WTC11 (cell line): ENCODE data around the gene FHOD3. TPM values are rescaled to one million over a fixed set of nuclear protein-coding genes. Genes with fewer than 3 reads are reported as not detected.

ENCODE experiments used
- ATAC-seq: fragments of 200-7000 bp; cut with Tn5 transposase; 2 replicates; pipeline ENCODE4 v1.10.0; 2021; ENCODE audit warnings: mild to moderate bottlenecking, moderate library complexity
- CTCF ChIA-PET: fragments of 300-600 bp; sonication (Branson Sonifier 250); formaldehyde crosslinking; loops from one replicate; lab custom pipeline; 2021; ENCODE audit warnings: antibody characterized with exemption; lab: Charles Lee
- POLR2A ChIA-PET: fragments of 350-600 bp; sonication (Branson Sonifier 250); formaldehyde crosslinking; loops from one replicate; lab custom pipeline; 2021; ENCODE audit warnings: antibody characterized with exemption; lab: Charles Lee
- DNase-seq: peaks from one replicate; pipeline ENCODE4 v3.0.0; 2021; ENCODE audit warnings: low spot score
- H3K27ac Mint-ChIP-seq: 2 replicates; pipeline ENCODE4 v1.8.0; 2021; ENCODE audit warnings: mixed read lengths
- H3K27me3 Mint-ChIP-seq: 2 replicates; pipeline ENCODE4 v1.8.0; 2021; ENCODE audit warnings: low read depth, mild to moderate bottlenecking, moderate library complexity, mixed read lengths
- H3K36me3 Mint-ChIP-seq: 2 replicates; pipeline ENCODE4 v1.8.0; 2021; ENCODE audit warnings: mixed read lengths
- H3K4me1 Mint-ChIP-seq: 2 replicates; pipeline ENCODE4 v1.8.0; 2022; ENCODE audit warnings: mixed read lengths
- H3K4me3 Mint-ChIP-seq: 2 replicates; pipeline ENCODE4 v1.8.0; 2021; ENCODE audit warnings: mild to moderate bottlenecking, moderate library complexity, mixed read lengths
- H3K9me3 Mint-ChIP-seq: 2 replicates; pipeline ENCODE4 v1.8.0; 2021; ENCODE audit warnings: mixed read lengths
- ATF1 ChIP-seq: sonication (generic); formaldehyde crosslinking; IDR thresholded peaks from 2 replicates; pipeline ENCODE4 v1.8.1; 2023; ENCODE audit warnings: mild to moderate bottlenecking, moderate library complexity, missing genetic modification reagents
- FOXK1 ChIP-seq: sonication (generic); formaldehyde crosslinking; IDR thresholded peaks from 2 replicates; pipeline ENCODE4 v1.8.0; 2022; ENCODE audit warnings: mild to moderate bottlenecking, moderate library complexity, missing genetic modification reagents
- GTF2I ChIP-seq: fragments of 250-450 bp; sonication (Bioruptor Pico); conservative IDR thresholded peaks from 2 replicates; pipeline ENCODE4 v1.4.0; 2021; ENCODE audit warnings: mild to moderate bottlenecking
- HMGA2 ChIP-seq: fragments of 250-450 bp; sonication (Bioruptor Pico); IDR thresholded peaks from 2 replicates; pipeline ENCODE4 v1.4.0; 2021; ENCODE audit warnings: mild to moderate bottlenecking, moderate library complexity
- NR1H2 ChIP-seq: sonication (generic); formaldehyde crosslinking; IDR thresholded peaks from 2 replicates; pipeline ENCODE4 v1.9.0; 2021; ENCODE audit warnings: mild to moderate bottlenecking, moderate library complexity, missing genetic modification reagents
- SMAD4 ChIP-seq: sonication (generic); formaldehyde crosslinking; IDR thresholded peaks from 2 replicates; pipeline ENCODE4 v1.8.0; 2022; ENCODE audit warnings: mild to moderate bottlenecking, missing genetic modification reagents
- SOX15 ChIP-seq: fragments of 250-450 bp; sonication (Bioruptor Pico); IDR thresholded peaks from 2 replicates; pipeline ENCODE4 v1.9.0; 2021; ENCODE audit warnings: mild to moderate bottlenecking
- ZNF138 ChIP-seq: sonication (generic); formaldehyde crosslinking; conservative IDR thresholded peaks from 2 replicates; pipeline ENCODE4 v1.8.1; 2022; ENCODE audit warnings: mild to moderate bottlenecking, moderate library complexity, missing genetic modification reagents
- ZNF423 ChIP-seq: fragments of 250-450 bp; sonication (Bioruptor Pico); IDR thresholded peaks from 2 replicates; pipeline ENCODE4 v2.1.2; 2022; ENCODE audit warnings: mild to moderate bottlenecking, moderate library complexity
- total RNA-seq: library from RNA; stranded (reverse); gene quantifications from 3 replicates; pipeline ENCODE4 v1.2.3, GENCODE V29; 2021
- TF ChIP-seq, protein P1 (sequence below): sonication (generic); formaldehyde crosslinking; IDR thresholded peaks from 2 replicates; pipeline ENCODE4 v1.8.1; 2023; ENCODE audit warnings: mild to moderate bottlenecking, missing genetic modification reagents, moderate library complexity
- TF ChIP-seq, protein P2 (sequence below): fragments of 250-450 bp; sonication (Bioruptor Pico); IDR thresholded peaks from 2 replicates; pipeline ENCODE4 v1.8.0; 2021; ENCODE audit warnings: mild to moderate bottlenecking
- TF ChIP-seq, protein P3 (sequence below): sonication (generic); formaldehyde crosslinking; IDR thresholded peaks from 2 replicates; pipeline ENCODE4 v1.8.1; 2022; ENCODE audit warnings: low read depth, mild to moderate bottlenecking, moderate library complexity, missing genetic modification reagents, borderline replicate concordance
- TF ChIP-seq, protein P4 (sequence below): fragments of 250-450 bp; sonication (Bioruptor Pico); IDR thresholded peaks from 2 replicates; pipeline ENCODE4 v2.1.2; 2022; ENCODE audit warnings: mild to moderate bottlenecking, moderate library complexity
- TF ChIP-seq, protein P5 (sequence below): fragments of 200-600 bp; IDR thresholded peaks from 2 replicates; pipeline ENCODE4 v1.8.0; 2022; ENCODE audit warnings: antibody characterized with exemption
- TF ChIP-seq, protein P6 (sequence below): sonication (generic); formaldehyde crosslinking; IDR thresholded peaks from 2 replicates; pipeline ENCODE4 v1.8.1; 2022; ENCODE audit warnings: missing genetic modification reagents, borderline replicate concordance
- TF ChIP-seq, protein P7 (sequence below): sonication (generic); formaldehyde crosslinking; IDR thresholded peaks from 2 replicates; pipeline ENCODE4 v1.8.0; 2022; ENCODE audit warnings: missing genetic modification reagents

Gene FHOD3
- total RNA-seq, 1 experiment from 2014 or later: 3.8 TPM

DNA sequence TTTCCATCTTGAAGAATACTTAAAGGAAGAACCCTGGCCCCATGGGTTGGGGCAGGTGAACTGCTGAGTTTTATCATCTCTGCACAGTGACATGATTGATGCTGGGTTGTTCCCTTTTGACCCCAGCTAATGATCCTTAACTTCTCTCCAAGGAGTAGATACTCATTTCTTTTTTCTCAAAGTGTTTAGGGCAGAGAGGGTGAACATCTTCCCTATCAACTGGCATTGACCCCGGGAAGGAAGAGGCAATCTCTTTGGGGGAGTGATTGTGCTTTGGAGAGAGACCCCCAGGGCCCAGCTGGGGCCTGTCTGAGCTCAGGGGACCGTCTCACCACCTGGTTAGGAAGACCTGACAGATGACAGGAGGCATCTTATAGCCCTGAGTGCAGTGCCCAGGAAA is 190.6 kb downstream of the FHOD3 start:
- Mint-ChIP-seq H3K4me1 (peaks cover 8% of the 10 kb centered on the region), H3K36me3 (no peaks in the 10 kb centered on the region), H3K27me3 (no peaks in the 10 kb centered on the region), H3K9me3 (no peaks in the 10 kb centered on the region), H3K27ac (no peak overlapping the region), H3K4me3 (no peak overlapping the region)
- no peak for TF ChIP-seq SOX15 (CRISPR knock-in tag)
- TF ChIP-seq, protein P1, sequence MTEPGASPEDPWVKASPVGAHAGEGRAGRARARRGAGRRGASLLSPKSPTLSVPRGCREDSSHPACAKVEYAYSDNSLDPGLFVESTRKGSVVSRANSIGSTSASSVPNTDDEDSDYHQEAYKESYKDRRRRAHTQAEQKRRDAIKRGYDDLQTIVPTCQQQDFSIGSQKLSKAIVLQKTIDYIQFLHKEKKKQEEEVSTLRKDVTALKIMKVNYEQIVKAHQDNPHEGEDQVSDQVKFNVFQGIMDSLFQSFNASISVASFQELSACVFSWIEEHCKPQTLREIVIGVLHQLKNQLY: no peak
- TF ChIP-seq, protein P2, sequence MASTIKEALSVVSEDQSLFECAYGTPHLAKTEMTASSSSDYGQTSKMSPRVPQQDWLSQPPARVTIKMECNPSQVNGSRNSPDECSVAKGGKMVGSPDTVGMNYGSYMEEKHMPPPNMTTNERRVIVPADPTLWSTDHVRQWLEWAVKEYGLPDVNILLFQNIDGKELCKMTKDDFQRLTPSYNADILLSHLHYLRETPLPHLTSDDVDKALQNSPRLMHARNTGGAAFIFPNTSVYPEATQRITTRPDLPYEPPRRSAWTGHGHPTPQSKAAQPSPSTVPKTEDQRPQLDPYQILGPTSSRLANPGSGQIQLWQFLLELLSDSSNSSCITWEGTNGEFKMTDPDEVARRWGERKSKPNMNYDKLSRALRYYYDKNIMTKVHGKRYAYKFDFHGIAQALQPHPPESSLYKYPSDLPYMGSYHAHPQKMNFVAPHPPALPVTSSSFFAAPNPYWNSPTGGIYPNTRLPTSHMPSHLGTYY: no peak
- TF ChIP-seq, protein P3, sequence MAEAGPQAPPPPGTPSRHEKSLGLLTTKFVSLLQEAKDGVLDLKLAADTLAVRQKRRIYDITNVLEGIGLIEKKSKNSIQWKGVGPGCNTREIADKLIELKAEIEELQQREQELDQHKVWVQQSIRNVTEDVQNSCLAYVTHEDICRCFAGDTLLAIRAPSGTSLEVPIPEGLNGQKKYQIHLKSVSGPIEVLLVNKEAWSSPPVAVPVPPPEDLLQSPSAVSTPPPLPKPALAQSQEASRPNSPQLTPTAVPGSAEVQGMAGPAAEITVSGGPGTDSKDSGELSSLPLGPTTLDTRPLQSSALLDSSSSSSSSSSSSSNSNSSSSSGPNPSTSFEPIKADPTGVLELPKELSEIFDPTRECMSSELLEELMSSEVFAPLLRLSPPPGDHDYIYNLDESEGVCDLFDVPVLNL (CRISPR knock-in tag): no peak
- TF ChIP-seq, protein P4, sequence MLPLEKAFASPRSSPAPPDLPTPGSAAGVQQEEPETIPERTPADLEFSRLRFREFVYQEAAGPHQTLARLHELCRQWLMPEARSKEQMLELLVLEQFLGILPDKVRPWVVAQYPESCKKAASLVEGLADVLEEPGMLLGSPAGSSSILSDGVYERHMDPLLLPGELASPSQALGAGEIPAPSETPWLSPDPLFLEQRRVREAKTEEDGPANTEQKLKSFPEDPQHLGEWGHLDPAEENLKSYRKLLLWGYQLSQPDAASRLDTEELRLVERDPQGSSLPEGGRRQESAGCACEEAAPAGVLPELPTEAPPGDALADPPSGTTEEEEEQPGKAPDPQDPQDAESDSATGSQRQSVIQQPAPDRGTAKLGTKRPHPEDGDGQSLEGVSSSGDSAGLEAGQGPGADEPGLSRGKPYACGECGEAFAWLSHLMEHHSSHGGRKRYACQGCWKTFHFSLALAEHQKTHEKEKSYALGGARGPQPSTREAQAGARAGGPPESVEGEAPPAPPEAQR (CRISPR knock-in tag): no peak
- TF ChIP-seq, protein P5, sequence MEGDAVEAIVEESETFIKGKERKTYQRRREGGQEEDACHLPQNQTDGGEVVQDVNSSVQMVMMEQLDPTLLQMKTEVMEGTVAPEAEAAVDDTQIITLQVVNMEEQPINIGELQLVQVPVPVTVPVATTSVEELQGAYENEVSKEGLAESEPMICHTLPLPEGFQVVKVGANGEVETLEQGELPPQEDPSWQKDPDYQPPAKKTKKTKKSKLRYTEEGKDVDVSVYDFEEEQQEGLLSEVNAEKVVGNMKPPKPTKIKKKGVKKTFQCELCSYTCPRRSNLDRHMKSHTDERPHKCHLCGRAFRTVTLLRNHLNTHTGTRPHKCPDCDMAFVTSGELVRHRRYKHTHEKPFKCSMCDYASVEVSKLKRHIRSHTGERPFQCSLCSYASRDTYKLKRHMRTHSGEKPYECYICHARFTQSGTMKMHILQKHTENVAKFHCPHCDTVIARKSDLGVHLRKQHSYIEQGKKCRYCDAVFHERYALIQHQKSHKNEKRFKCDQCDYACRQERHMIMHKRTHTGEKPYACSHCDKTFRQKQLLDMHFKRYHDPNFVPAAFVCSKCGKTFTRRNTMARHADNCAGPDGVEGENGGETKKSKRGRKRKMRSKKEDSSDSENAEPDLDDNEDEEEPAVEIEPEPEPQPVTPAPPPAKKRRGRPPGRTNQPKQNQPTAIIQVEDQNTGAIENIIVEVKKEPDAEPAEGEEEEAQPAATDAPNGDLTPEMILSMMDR: no peak
- no peak for TF ChIP-seq HMGA2
- POLR2A ChIA-PET: no interaction called here
- DNase-seq: no peak
- ATAC-seq: no peak
- CTCF ChIA-PET: no interaction called here

DNA sequence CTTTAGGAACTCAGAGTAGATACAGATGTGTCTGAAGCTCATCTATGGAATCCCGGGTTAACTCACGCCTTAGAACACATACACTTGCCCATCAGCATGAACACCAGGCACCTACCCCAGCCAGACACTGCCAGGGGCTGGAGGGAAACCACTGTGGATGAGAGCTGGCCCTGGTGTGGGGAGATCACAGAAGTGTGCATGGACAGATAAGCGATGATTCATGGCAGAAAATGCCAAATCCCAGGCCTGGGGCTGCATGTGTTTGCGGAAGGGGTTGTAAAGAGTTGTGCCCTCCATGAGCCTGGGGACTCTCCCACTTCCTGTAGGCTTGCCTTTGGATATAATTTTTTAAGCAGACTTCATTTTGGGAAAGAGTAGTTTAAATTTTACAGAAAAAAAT is 193.4 kb downstream of the FHOD3 start:
- Mint-ChIP-seq H3K4me1 (peaks cover 22% of the 10 kb centered on the region), H3K9me3 (no peaks in the 10 kb centered on the region), H3K27ac (no peak overlapping the region), H3K36me3 (no peaks in the 10 kb centered on the region), H3K27me3 (no peaks in the 10 kb centered on the region), H3K4me3 (no peak overlapping the region)
- ChIA-PET CTCF (no interaction called here), POLR2A (no interaction called here)
- DNase-seq: no peak
- no peak for ATAC-seq
- no peak for TF ChIP-seq SMAD4 (CRISPR knock-in tag)
- no peak for TF ChIP-seq GTF2I
- TF ChIP-seq ZNF423 (CRISPR knock-in tag): no peak
- TF ChIP-seq, protein P6, sequence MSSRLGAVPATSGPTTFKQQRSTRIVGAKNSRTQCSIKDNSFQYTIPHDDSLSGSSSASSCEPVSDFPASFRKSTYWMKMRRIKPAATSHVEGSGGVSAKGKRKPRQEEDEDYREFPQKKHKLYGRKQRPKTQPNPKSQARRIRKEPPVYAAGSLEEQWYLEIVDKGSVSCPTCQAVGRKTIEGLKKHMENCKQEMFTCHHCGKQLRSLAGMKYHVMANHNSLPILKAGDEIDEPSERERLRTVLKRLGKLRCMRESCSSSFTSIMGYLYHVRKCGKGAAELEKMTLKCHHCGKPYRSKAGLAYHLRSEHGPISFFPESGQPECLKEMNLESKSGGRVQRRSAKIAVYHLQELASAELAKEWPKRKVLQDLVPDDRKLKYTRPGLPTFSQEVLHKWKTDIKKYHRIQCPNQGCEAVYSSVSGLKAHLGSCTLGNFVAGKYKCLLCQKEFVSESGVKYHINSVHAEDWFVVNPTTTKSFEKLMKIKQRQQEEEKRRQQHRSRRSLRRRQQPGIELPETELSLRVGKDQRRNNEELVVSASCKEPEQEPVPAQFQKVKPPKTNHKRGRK (CRISPR knock-in tag): no peak
- no peak for TF ChIP-seq ATF1
- TF ChIP-seq, protein P7, sequence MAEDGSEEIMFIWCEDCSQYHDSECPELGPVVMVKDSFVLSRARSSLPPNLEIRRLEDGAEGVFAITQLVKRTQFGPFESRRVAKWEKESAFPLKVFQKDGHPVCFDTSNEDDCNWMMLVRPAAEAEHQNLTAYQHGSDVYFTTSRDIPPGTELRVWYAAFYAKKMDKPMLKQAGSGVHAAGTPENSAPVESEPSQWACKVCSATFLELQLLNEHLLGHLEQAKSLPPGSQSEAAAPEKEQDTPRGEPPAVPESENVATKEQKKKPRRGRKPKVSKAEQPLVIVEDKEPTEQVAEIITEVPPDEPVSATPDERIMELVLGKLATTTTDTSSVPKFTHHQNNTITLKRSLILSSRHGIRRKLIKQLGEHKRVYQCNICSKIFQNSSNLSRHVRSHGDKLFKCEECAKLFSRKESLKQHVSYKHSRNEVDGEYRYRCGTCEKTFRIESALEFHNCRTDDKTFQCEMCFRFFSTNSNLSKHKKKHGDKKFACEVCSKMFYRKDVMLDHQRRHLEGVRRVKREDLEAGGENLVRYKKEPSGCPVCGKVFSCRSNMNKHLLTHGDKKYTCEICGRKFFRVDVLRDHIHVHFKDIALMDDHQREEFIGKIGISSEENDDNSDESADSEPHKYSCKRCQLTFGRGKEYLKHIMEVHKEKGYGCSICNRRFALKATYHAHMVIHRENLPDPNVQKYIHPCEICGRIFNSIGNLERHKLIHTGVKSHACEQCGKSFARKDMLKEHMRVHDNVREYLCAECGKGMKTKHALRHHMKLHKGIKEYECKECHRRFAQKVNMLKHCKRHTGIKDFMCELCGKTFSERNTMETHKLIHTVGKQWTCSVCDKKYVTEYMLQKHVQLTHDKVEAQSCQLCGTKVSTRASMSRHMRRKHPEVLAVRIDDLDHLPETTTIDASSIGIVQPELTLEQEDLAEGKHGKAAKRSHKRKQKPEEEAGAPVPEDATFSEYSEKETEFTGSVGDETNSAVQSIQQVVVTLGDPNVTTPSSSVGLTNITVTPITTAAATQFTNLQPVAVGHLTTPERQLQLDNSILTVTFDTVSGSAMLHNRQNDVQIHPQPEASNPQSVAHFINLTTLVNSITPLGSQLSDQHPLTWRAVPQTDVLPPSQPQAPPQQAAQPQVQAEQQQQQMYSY (CRISPR knock-in tag): no peak
- no peak for TF ChIP-seq FOXK1 (CRISPR knock-in tag)
- no peak for TF ChIP-seq ZNF138
- no peak for TF ChIP-seq NR1H2 (CRISPR knock-in tag)
